Tibial nerve (tissue), 4 donors: ENCODE measurements around the gene ALDH3B1. TPM values are rescaled to one million over a fixed set of nuclear protein-coding genes. Genes with fewer than 3 reads are reported as not detected.
"Not testable (repeated sequence)": the region's sequence is repeated elsewhere in the genome, so short reads cannot be mapped to it uniquely, and the experiment has no call there.

Experiments used
- DNase-seq, 2 donors: peaks; one replicate each; pipeline ENCODE4 v3.0.0-alpha.2; 2019; ENCODE audit warnings: low spot score in 2 of 2
- H3K27ac ChIP-seq, 4 donors: fragments of 200-600 bp; sonication (generic) in 3 of 4; one replicate each; pipeline ENCODE4 v1.5.1; 2017 to 2019; ENCODE audit warnings: mild to moderate bottlenecking in 1 of 4
- H3K27me3 ChIP-seq, 2 donors: fragments of 200-600 bp; sonication (generic) in 1 of 2; one replicate each; pipeline versions ENCODE4 v1.5.1 to v1.6.0; 2017 to 2019
- H3K36me3 ChIP-seq, 3 donors: fragments of 200-600 bp; sonication (generic); one replicate each; pipeline ENCODE4 v1.5.1; 2018 to 2019
- H3K4me1 ChIP-seq, 4 donors: fragments of 200-600 bp; sonication (generic) in 3 of 4; one replicate each; pipeline ENCODE4 v1.5.1; 2017 to 2019
- H3K4me3 ChIP-seq, 4 donors: fragments of 200-600 bp; sonication (generic) in 3 of 4; one replicate each; pipeline ENCODE4 v1.5.1; 2017 to 2019; ENCODE audit warnings: mild to moderate bottlenecking in 1 of 4, moderate library complexity in 1 of 4
- H3K9me3 ChIP-seq, 4 donors: fragments of 200-600 bp; sonication (generic) in 3 of 4; one replicate each; pipeline ENCODE4 v1.5.1; 2017 to 2019
- EP300 ChIP-seq, 2 donors: sonication (generic); formaldehyde crosslinking; IDR thresholded peaks; one replicate each; pipeline ENCODE4 v1.6.1; 2017; ENCODE audit warnings: antibody characterized with exemption in 2 of 2, mild to moderate bottlenecking in 1 of 2
- POLR2A ChIP-seq, 2 donors: fragments of 450-650 bp; IDR thresholded peaks; one replicate each; pipeline ENCODE4 v1.6.1; 2017; ENCODE audit warnings: antibody characterized with exemption in 2 of 2, mild to moderate bottlenecking in 2 of 2, moderate library complexity in 2 of 2
- WGBS, 2 donors: methylation state at CpG; one replicate each; pipeline ENCODE4 v1.1.5; 2018; 5-methylcytosine and 5-hydroxymethylcytosine counted together
- total RNA-seq, 4 donors: library from RNA; depleted of rRNA; stranded (reverse); fragments of >200 nt; gene quantifications; one replicate each; pipeline ENCODE4 v1.1.0, GENCODE V29; 2016
- TF ChIP-seq, protein P1 (sequence below), 5 experiments: fragments of 200-600 bp in 3 of 5; fragments of 450-650 bp in 2 of 5; sonication (generic) in 3 of 5; IDR thresholded peaks; one replicate each; pipeline ENCODE4 v1.5.1; 2016 to 2019; ENCODE audit warnings: antibody characterized with exemption in 5 of 5, mild to moderate bottlenecking in 3 of 5, moderate library complexity in 2 of 5

The ALDH3B1 gene
- total RNA-seq, 4 donors from 2014 or later, result 80.4 to 137 (median 91.8) TPM

DNA sequence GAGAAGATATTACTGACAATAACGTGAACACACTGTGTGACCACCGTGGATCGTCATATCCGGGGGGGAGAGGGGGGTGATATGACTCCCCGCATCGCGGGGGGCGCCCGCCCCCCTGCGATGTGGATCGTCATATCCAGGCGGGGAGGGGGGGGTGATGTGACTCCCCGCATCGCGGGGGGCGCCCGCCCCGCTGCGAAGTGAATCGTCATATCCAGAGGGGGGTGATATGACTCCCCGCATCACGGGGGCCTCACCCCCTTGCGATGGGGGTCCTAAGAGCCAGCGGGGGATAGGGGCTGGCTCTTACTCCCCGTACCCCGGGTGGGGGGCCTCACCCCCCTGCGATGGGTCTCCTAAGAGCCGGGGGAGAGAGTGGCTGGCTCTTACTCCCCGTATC, 26.2 kb upstream of the ALDH3B1 start:
- TF ChIP-seq POLR2A (IDR thresholded peaks at IDR 0.05) (no peak), EP300 (IDR thresholded peaks at IDR 0.05) (no peak)
- TF ChIP-seq, protein P1, sequence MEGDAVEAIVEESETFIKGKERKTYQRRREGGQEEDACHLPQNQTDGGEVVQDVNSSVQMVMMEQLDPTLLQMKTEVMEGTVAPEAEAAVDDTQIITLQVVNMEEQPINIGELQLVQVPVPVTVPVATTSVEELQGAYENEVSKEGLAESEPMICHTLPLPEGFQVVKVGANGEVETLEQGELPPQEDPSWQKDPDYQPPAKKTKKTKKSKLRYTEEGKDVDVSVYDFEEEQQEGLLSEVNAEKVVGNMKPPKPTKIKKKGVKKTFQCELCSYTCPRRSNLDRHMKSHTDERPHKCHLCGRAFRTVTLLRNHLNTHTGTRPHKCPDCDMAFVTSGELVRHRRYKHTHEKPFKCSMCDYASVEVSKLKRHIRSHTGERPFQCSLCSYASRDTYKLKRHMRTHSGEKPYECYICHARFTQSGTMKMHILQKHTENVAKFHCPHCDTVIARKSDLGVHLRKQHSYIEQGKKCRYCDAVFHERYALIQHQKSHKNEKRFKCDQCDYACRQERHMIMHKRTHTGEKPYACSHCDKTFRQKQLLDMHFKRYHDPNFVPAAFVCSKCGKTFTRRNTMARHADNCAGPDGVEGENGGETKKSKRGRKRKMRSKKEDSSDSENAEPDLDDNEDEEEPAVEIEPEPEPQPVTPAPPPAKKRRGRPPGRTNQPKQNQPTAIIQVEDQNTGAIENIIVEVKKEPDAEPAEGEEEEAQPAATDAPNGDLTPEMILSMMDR (IDR thresholded peaks at IDR 0.05), result no peak
- WGBS, 2 donors, result 79 to 81% methylated on average over 7 to 18 of the region's 29 CpGs
- Histone ChIP-seq H3K27me3 (peaks cover 0 to 11% of the 10 kb centered on the region in 2 donors), H3K4me1 (no peaks in the 10 kb centered on the region), H3K4me3 (no peak overlapping the region), H3K36me3 (no peaks in the 10 kb centered on the region), H3K9me3 (no peaks in the 10 kb centered on the region), H3K27ac (no peak overlapping the region)
- DNase-seq, result no peak

DNA sequence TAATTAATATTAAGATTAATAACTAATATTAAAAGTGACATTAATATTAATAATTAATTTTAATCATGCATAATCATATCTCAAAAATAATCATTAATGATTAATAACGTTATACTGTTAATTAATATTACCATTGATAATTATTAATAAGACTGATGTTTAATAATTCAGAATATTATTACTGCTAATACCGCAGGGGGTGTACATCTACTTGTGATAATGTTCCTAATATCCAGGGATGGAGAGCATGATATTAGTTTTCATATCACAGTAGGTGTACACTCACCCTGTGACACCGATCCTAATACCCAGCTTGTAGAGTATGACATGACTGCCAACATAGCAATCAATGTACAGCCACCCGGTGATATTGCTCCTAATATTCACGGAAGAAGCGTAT, 24.8 kb upstream of the ALDH3B1 start:
- H3K9me3 ChIP-seq, H3K36me3 ChIP-seq, H3K4me1 ChIP-seq, H3K4me3 ChIP-seq, DNase-seq, H3K27ac ChIP-seq: not testable (repeated sequence)
- WGBS, 2 donors, result 83 to 86% methylated on average over 6 of the region's 6 CpGs
- peaks cover 0 to 11% of the 10 kb centered on the region in 2 donors for H3K27me3 ChIP-seq

DNA sequence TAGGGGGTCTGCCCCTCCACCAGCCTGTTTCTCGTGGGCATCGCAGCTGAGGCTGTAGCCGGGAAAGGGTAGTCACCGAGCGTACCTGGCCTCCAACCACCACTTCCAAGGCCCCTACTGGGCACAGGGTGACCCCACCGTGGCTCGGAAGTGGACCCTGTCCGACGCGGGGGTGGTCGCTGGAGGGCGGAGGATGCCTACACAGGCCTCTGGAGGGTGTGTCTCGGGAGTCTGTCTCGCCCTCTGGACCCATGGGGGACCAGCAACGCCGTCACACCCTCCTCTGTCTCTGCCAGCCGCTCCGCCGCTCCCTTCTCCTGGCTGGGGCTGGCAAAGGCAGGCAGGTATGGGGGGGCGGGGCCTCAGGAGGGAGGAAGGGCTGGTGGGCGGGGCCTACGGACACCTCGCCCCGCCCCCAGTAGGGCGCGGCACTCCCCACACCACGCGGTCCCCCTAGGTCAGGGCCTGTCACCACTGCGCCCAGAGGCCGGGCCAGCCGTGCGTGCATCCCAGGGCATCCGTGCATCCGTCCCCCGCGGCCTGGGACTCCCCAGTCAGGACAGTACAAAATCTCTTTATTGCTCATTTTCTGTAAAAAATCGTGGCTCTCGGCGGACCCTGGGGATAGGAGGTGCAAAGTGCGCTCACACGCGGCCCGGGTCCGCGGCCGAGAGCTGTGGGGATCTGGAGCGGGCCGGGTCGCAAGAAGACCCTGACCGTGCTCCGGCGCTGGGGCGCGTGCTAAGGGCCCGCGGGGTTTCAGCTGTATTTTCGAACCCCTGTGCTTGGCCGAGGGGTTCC, 19.4 kb upstream of the ALDH3B1 start:
- Histone ChIP-seq H3K27me3 (peaks cover 0 to 16% of the 10 kb centered on the region in 2 donors), H3K4me3 (peak overlapping the region in 1 of 4 donors; percentile 19), H3K4me1 (peaks cover 0 to 11% (median 5%) of the 10 kb centered on the region in 4 donors), H3K36me3 (peaks cover 0 to 16% (median 0%) of the 10 kb centered on the region in 3 donors)
- H3K27ac ChIP-seq, H3K9me3 ChIP-seq, DNase-seq: not testable (repeated sequence)
- 7 to 24% methylated on average over 15 to 36 of the region's 58 CpGs for WGBS, 2 donors

DNA sequence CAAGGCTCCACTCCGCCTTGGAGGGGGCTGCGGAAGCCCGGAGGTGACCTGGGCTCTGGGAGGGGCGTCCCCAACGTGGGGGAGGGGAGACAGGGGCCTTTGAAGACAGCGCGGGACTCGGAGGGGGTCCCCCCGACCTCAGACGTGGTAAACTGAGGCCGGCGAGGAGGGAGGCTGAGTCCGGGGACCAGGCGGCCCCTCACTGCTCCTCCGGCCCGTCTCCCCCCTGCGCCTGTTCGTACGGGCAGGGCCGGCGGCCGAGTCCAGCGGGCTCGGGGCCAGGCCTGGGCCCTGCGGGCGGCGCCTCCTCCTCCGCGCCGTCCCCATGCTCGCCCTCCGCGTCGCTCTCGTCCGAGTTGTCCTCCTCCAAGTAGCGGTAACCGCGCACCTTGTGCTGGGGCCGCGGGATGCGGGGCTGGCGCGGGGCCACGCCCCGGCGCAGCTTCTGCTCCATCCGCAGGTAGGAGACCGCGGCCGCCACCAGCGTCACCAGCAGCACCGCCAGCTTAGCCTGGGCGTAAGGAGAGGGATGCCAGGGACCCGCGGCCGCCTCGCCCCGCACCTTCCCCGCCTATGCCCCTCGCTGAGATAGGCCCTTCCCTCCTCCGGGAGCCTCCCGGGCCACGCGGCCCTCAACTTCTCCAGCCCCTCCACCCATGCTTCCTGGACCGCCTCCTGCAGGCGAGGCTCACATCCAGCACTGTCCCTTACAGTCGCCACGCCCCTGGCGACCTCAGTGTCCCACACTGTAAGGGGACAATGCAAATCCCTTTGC, 18.6 kb upstream of the ALDH3B1 start:
- DNase-seq, H3K27ac ChIP-seq, H3K9me3 ChIP-seq: not testable (repeated sequence)
- peaks cover 0 to 11% (median 5%) of the 10 kb centered on the region in 4 donors for H3K4me1 ChIP-seq
- WGBS, 2 donors, result 12 to 27% methylated on average over 32 to 67 of the region's 70 CpGs
- peak overlapping the region in 1 of 4 donors; percentile 19 for H3K4me3 ChIP-seq
- H3K27me3 ChIP-seq, result peaks cover 0 to 12% of the 10 kb centered on the region in 2 donors
- peaks cover 0 to 23% (median 0%) of the 10 kb centered on the region in 3 donors for H3K36me3 ChIP-seq

DNA sequence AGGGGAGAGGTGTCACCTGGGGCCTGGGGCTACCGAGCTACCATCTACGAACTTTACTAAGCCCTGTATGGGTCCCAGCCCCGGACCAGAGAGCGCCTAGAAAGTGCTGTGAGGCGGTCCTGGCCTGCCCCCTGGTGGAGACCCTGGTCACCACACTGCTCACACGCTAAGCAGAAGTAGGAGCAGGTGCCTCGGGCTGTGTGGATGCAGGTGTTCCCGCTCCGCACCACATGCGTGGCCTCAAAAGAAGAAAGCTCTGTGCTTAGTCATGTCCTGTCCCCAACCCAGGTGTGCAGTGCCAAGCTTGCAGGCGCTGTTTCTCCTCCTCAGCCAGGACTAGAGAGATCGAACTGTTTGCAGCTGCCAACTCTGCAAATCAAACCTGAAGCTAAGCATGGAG, 16.3 kb upstream of the ALDH3B1 start:
- Histone ChIP-seq H3K4me1 (peaks cover 0 to 18% (median 8%) of the 10 kb centered on the region in 4 donors), H3K27me3 (peaks cover 0 to 12% of the 10 kb centered on the region in 2 donors), H3K36me3 (peaks cover 0 to 28% (median 0%) of the 10 kb centered on the region in 3 donors)
- DNase-seq, H3K27ac ChIP-seq, H3K4me3 ChIP-seq, H3K9me3 ChIP-seq: not testable (repeated sequence)
- TF ChIP-seq, protein P1 (IDR thresholded peaks at IDR 0.05), result peak; percentile 39 to 64 (median 44)
- WGBS, 2 donors, result 43 to 76% methylated on average over 4 to 9 of the region's 12 CpGs

DNA sequence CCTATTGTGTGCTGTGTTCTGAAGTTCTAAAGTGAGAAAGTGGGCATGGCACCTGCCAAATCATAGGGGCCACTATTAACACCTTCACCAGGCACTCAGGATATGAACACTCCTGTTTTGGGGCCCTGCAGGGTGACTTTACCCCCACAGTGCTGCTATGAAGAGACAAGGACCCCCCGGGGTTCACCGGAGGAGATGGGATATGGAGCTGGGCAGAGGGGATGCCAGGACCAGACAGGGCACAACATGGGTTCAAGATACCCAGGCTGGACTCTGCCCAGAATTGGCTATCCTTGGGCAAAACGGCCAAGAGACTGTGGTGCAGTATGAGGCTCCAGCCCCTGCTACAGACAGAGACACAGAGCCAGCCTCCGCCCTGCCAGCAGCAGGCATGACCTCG, 15.7 kb upstream of the ALDH3B1 start:
- peaks cover 0 to 12% of the 10 kb centered on the region in 2 donors for H3K27me3 ChIP-seq
- not testable (repeated sequence) for DNase-seq, H3K27ac ChIP-seq, H3K9me3 ChIP-seq, H3K4me3 ChIP-seq
- peaks cover 0 to 34% (median 0%) of the 10 kb centered on the region in 3 donors for H3K36me3 ChIP-seq
- H3K4me1 ChIP-seq, result peaks cover 0 to 18% (median 8%) of the 10 kb centered on the region in 4 donors
- WGBS, 2 donors, result 83 to 100% methylated on average over 2 to 5 of the region's 5 CpGs

DNA sequence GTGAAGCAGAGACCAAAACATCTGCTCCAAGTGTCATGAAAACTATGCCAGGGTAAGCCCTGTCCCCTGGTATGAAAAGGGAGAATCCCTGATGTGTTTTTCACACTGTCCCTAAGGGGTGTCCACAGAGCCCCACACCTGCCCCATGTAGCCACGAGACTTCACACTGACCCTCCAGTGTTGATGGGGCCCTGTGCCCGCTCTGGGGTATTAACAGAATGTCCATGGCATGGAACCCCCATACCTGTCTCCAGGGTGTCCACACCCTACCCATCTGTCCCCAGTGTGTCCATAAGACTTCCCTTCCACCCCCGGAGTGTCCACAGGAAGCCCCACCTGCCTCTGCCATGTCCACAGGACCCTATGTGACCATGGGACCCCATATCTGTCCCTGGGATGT, 15.0 kb upstream of the ALDH3B1 start:
- H3K27ac ChIP-seq, DNase-seq, H3K4me3 ChIP-seq, H3K9me3 ChIP-seq: not testable (repeated sequence)
- Histone ChIP-seq H3K36me3 (peaks cover 0 to 35% (median 0%) of the 10 kb centered on the region in 3 donors), H3K27me3 (peaks cover 0 to 12% of the 10 kb centered on the region in 2 donors), H3K4me1 (peaks cover 0 to 18% (median 8%) of the 10 kb centered on the region in 4 donors)
- 97% methylated on average over 3 of the region's 3 CpGs for WGBS, 2 donors

DNA sequence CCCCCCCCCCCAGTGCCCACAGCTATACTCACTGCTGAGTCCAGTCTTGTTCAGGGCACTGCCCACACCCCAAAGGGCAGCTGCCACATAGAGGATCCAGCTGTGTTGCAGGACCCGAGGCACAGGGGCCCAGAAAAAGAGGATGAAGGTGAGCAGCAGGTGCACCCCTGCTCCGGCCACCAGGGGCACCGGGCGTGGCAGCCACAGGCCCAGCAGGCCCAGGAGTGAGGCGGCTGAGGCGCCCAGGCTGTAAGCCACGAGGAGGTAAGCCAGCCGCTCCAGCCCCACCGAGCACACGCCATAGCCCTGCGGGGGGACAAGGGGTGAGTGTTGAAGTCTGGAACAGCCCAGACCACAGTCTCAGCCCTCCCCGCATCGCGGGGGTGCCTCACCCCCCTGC, 14.5 kb upstream of the ALDH3B1 start:
- DNase-seq, H3K9me3 ChIP-seq: not testable (repeated sequence)
- WGBS, 2 donors, result 78 to 79% methylated on average over 2 to 7 of the region's 14 CpGs

More for the DNA sequence above, 14.5 kb upstream of the ALDH3B1 start:
- Histone ChIP-seq H3K4me1 (peaks cover 0 to 18% (median 8%) of the 10 kb centered on the region in 4 donors), H3K27me3 (peaks cover 0 to 12% of the 10 kb centered on the region in 2 donors), H3K36me3 (peaks cover 0 to 35% (median 0%) of the 10 kb centered on the region in 3 donors)
- H3K27ac ChIP-seq, H3K4me3 ChIP-seq: not testable (repeated sequence)
